Type B pancreatic cell (in vitro differentiated cells): Measurements from ENCODE around the gene TMEM9. TPM values are rescaled to one million over a fixed set of nuclear protein-coding genes. Genes with fewer than 3 reads are reported as not detected.
A peak's percentile ranks its signal among the peaks of the same experiment; 100 is the strongest.

Experiments
- DNase-seq: peaks from one replicate; pipeline ENCODE4 v3.0.0; 2021; ENCODE audit warnings: mixed read lengths; ENCODE audit not compliant: unreplicated experiment; ENCODE audit errors: extremely low spot score
- H3K27ac Mint-ChIP-seq: 2 replicates; pipeline ENCODE4 v1.8.0; 2021; ENCODE audit warnings: mild to moderate bottlenecking, mixed read lengths
- H3K27me3 Mint-ChIP-seq: 2 replicates; pipeline ENCODE4 v1.8.0; 2021; ENCODE audit warnings: mixed read lengths
- H3K36me3 Mint-ChIP-seq: 2 replicates; pipeline ENCODE4 v1.8.0; 2021; ENCODE audit warnings: mixed read lengths
- H3K4me1 Mint-ChIP-seq: one replicate; pipeline ENCODE4 v1.8.0; 2021; ENCODE audit warnings: mixed read lengths; ENCODE audit not compliant: unreplicated experiment
- H3K4me3 Mint-ChIP-seq: 2 replicates; pipeline ENCODE4 v1.8.0; 2021; ENCODE audit warnings: mild to moderate bottlenecking, mixed read lengths
- H3K9me3 Mint-ChIP-seq: 2 replicates; pipeline ENCODE4 v1.8.0; 2021; ENCODE audit warnings: mixed read lengths
- total RNA-seq: library from RNA; stranded (reverse); gene quantifications from 2 replicates; pipeline ENCODE4 v1.2.1, GENCODE V29; 2021; ENCODE audit warnings: low replicate concordance
- TF ChIP-seq, protein P1 (sequence below): fragments of 200-600 bp; sonication (generic); conservative IDR thresholded peaks from 2 replicates; pipeline ENCODE4 v1.5.0; 2021; ENCODE audit warnings: antibody characterized with exemption, mild to moderate bottlenecking

The TMEM9 gene
- total RNA-seq, 1 donor from 2014 or later = 117 TPM

GRCh38 chr1:201157949-201158348 is 3.7 kb upstream of the TMEM9 start:
- Mint-ChIP-seq H3K9me3 (no peaks in the 10 kb centered on the region), H3K4me1 (peaks cover 17% of the 10 kb centered on the region), H3K27ac (no peak overlapping the region), H3K36me3 (peaks cover 4% of the 10 kb centered on the region), H3K4me3 (no peak overlapping the region), H3K27me3 (peaks cover 4% of the 10 kb centered on the region)
- TF ChIP-seq, protein P1, sequence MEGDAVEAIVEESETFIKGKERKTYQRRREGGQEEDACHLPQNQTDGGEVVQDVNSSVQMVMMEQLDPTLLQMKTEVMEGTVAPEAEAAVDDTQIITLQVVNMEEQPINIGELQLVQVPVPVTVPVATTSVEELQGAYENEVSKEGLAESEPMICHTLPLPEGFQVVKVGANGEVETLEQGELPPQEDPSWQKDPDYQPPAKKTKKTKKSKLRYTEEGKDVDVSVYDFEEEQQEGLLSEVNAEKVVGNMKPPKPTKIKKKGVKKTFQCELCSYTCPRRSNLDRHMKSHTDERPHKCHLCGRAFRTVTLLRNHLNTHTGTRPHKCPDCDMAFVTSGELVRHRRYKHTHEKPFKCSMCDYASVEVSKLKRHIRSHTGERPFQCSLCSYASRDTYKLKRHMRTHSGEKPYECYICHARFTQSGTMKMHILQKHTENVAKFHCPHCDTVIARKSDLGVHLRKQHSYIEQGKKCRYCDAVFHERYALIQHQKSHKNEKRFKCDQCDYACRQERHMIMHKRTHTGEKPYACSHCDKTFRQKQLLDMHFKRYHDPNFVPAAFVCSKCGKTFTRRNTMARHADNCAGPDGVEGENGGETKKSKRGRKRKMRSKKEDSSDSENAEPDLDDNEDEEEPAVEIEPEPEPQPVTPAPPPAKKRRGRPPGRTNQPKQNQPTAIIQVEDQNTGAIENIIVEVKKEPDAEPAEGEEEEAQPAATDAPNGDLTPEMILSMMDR = no peak
- DNase-seq = no peak

- Mint-ChIP-seq H3K36me3 (peaks cover 8% of the 10 kb centered on the region), H3K27ac (no peak overlapping the region), H3K27me3 (peaks cover 4% of the 10 kb centered on the region), H3K4me1 (peaks cover 24% of the 10 kb centered on the region), H3K4me3 (no peak overlapping the region), H3K9me3 (no peaks in the 10 kb centered on the region)
- TF ChIP-seq, protein P1 = no peak
- DNase-seq = no peak
Measured at GRCh38 chr1:201156819-201157218, 2.5 kb upstream of the TMEM9 start.

- Mint-ChIP-seq H3K4me1 (peaks cover 26% of the 10 kb centered on the region), H3K36me3 (peaks cover 11% of the 10 kb centered on the region), H3K9me3 (no peaks in the 10 kb centered on the region), H3K27me3 (peaks cover 4% of the 10 kb centered on the region), H3K4me3 (no peak overlapping the region), H3K27ac (no peak overlapping the region)
- TF ChIP-seq, protein P1 = no peak
- no peak for DNase-seq
Measured at GRCh38 chr1:201156346-201156745, 2.1 kb upstream of the TMEM9 start.

- H3K36me3 Mint-ChIP-seq = peaks cover 17% of the 10 kb centered on the region
- no peak overlapping the region for H3K27ac Mint-ChIP-seq
- TF ChIP-seq, protein P1 = no peak
- no peak for DNase-seq
- H3K4me3 Mint-ChIP-seq = no peak overlapping the region
- no peaks in the 10 kb centered on the region for H3K9me3 Mint-ChIP-seq
- peaks cover 28% of the 10 kb centered on the region for H3K4me1 Mint-ChIP-seq
- peaks cover 4% of the 10 kb centered on the region for H3K27me3 Mint-ChIP-seq
Measured at GRCh38 chr1:201155354-201155753, 1.1 kb upstream of the TMEM9 start.

- peak; percentile 80 for DNase-seq
- peak overlapping the region; percentile 94 for H3K4me3 Mint-ChIP-seq
- H3K27me3 Mint-ChIP-seq = peaks cover 4% of the 10 kb centered on the region
- peaks cover 25% of the 10 kb centered on the region for H3K36me3 Mint-ChIP-seq
- peak overlapping the region; percentile 90 for H3K27ac Mint-ChIP-seq
- no peaks in the 10 kb centered on the region for H3K9me3 Mint-ChIP-seq
- TF ChIP-seq, protein P1 = no peak
- peaks cover 31% of the 10 kb centered on the region for H3K4me1 Mint-ChIP-seq
Measured at GRCh38 chr1:201153474-201154388, 543 bp downstream of the TMEM9 start.
